HepG2 (cell line): ENCODE measurements around the gene GMPPA. TPM values are rescaled to one million over a fixed set of nuclear protein-coding genes. Genes with fewer than 3 reads are reported as not detected.

ENCODE experiments used
- AHDC1 ChIP-seq: sonication (generic); formaldehyde crosslinking; IDR thresholded peaks from 2 replicates; pipeline ENCODE4 v1.5.1; 2020; ENCODE audit warnings: mild to moderate bottlenecking, missing genetic modification reagents, borderline replicate concordance
- HDAC2 ChIP-seq: sonication (generic); formaldehyde crosslinking; IDR thresholded peaks from 2 replicates; pipeline ENCODE4 v1.4.0; 2020; ENCODE audit warnings: missing genetic modification reagents
- HMGXB4 ChIP-seq, 2 experiments: sonication (generic) in 1 of 2; formaldehyde crosslinking in 1 of 2; IDR thresholded peaks; 2 replicates each; pipeline versions ENCODE4 v1.4.0 to v1.6.1; 2018 to 2020; ENCODE audit warnings: missing genetic modification reagents in 2 of 2, borderline replicate concordance in 1 of 2, low read depth in 1 of 2, mild to moderate bottlenecking in 1 of 2, missing biosample characterization in 1 of 2
- NFAT5 ChIP-seq: sonication (generic); formaldehyde crosslinking; IDR thresholded peaks from 2 replicates; pipeline ENCODE4 v1.4.0; 2020; ENCODE audit warnings: missing genetic modification reagents
- POLR2AphosphoS2 ChIP-seq: IDR thresholded peaks from 2 replicates; pipeline ENCODE4 v1.6.1; 2011; ENCODE audit warnings: low read depth, low read length, improper control_type of control experiment
- SIN3A ChIP-seq: IDR thresholded peaks from 2 replicates; pipeline ENCODE4 v1.6.1; 2011; ENCODE audit warnings: low read depth, mild to moderate bottlenecking, control low read depth, low read length, borderline replicate concordance
- SKIL ChIP-seq: sonication (generic); formaldehyde crosslinking; IDR thresholded peaks from 2 replicates; pipeline ENCODE4 v1.8.0; 2022; ENCODE audit warnings: missing genetic modification reagents, mild to moderate bottlenecking, moderate library complexity, borderline replicate concordance
- ZNF232 ChIP-seq: sonication (generic); formaldehyde crosslinking; IDR thresholded peaks from 2 replicates; pipeline ENCODE4 v1.4.0; 2020; ENCODE audit warnings: missing genetic modification reagents, borderline replicate concordance
- ZNF557 ChIP-seq: sonication (generic); formaldehyde crosslinking; IDR thresholded peaks from 2 replicates; pipeline ENCODE4 v1.4.0; 2020; ENCODE audit warnings: missing genetic modification reagents
- ZNF564 ChIP-seq: sonication (generic); formaldehyde crosslinking; IDR thresholded peaks from 2 replicates; pipeline ENCODE4 v1.8.1; 2023; ENCODE audit warnings: mild to moderate bottlenecking, missing genetic modification reagents
- ZNF747 ChIP-seq: sonication (generic); formaldehyde crosslinking; IDR thresholded peaks from 2 replicates; pipeline ENCODE4 v1.8.1; 2023; ENCODE audit warnings: missing genetic modification reagents, mild to moderate bottlenecking, borderline replicate concordance
- ZNF782 ChIP-seq: sonication (generic); formaldehyde crosslinking; IDR thresholded peaks from 2 replicates; pipeline ENCODE4 v1.4.0; 2020; ENCODE audit warnings: missing genetic modification reagents, mild to moderate bottlenecking, borderline replicate concordance
- polyA plus RNA-seq, 8 experiments: library from polyadenylated mRNA; depleted of rRNA in 3 of 8; stranded (reverse) in 7 of 8; unstranded in 1 of 8; fragments of >200 nt; fragmentation: Illumina TruSeq in 4 of 8; extraction: Trizol in 4 of 8; gene quantifications; 2 replicates each; pipeline versions ENCODE4 v1.2.1 to v1.2.3, GENCODE V29; 2011 to 2016; ENCODE audit warnings: low read depth in 4 of 8, missing spikeins in 1 of 8, mixed read lengths in 1 of 8; ENCODE audit not compliant: insufficient read depth in 1 of 8
- total RNA-seq, 5 experiments: library from RNA; depleted of rRNA; stranded (reverse); fragments of >200 nt; fragmentation: Illumina TruSeq; extraction: Trizol; gene quantifications; 2 replicates each; pipeline ENCODE4 v1.2.3, GENCODE V29; 2016; ENCODE audit warnings: low read depth in 1 of 5

GMPPA gene
- total and polyA plus RNA-seq, 2 of the 13 experiments (the other 11 are each of a cell fraction or from before 2014, with no cell fraction given): 81.1 to 106 TPM

- TF ChIP-seq AHDC1 (CRISPR knock-in tag) (no peak; the same call in 1 of the 2 replicates), HDAC2 (CRISPR knock-in tag) (peak; percentile 15; the same call in 1 of the 2 replicates), SIN3A (peak; percentile 54; the same call in 1 of the 2 replicates), ZNF564 (CRISPR knock-in tag) (peak; percentile 87), HMGXB4 (CRISPR knock-in tag; IDR thresholded peaks at IDR 0.05; ENCODE audit: borderline replicate concordance in 1 of 2, low read depth in 1 of 2) (peak in 1 of 2 experiments; percentile 48; a peak in 3 of 4 replicates), NFAT5 (CRISPR knock-in tag) (peak; percentile 95), ZNF782 (CRISPR knock-in tag) (peak; percentile 57), POLR2AphosphoS2 (0 out of 2 replicates have a peak, but pooled peaks have one; percentile 33), ZNF557 (CRISPR knock-in tag) (no peak), SKIL (CRISPR knock-in tag) (peak; percentile 16; the same call in 1 of the 2 replicates), ZNF747 (CRISPR knock-in tag) (peak; percentile 96), ZNF232 (0 out of 2 replicates have a peak, but pooled peaks have one; percentile 30)
These were observed 53.9 kb downstream of the GMPPA start (continued) for GRCh38 chr2:219552382-219553167.
